NCI-H748 (cell line): ENCODE results near the gene WAPL.
"Not testable (repeated sequence)": the region's sequence is repeated elsewhere in the genome, so short reads cannot be mapped to it uniquely, and the experiment has no call there.

Source experiments
- DNase-seq: peaks from one replicate; lab custom pipeline; 2025; ENCODE audit not compliant: unreplicated experiment; lab: John Stamatoyannopoulos, UW

The WAPL gene

GRCh38 chr10:86390337-86391120 lies 131.1 kb downstream of the WAPL start:
- no peak for DNase-seq

GRCh38 chr10:86389441-86390193 lies 132.0 kb downstream of the WAPL start:
- no peak for DNase-seq

- not testable (repeated sequence) for DNase-seq
Observed at GRCh38 chr10:86389109-86389440, 132.5 kb downstream of the WAPL start.

GRCh38 chr10:86388119-86388704 lies 133.4 kb downstream of the WAPL start:
- DNase-seq: no peak

- DNase-seq: no peak
Observed at GRCh38 chr10:86387178-86387794, 134.3 kb downstream of the WAPL start.

- no peak for DNase-seq
Observed at GRCh38 chr10:86385806-86386205, 135.8 kb downstream of the WAPL start.
